Renal cortex interstitium (tissue), 15 donors: ENCODE results near the gene ISLR2. TPM values are rescaled to one million over a fixed set of nuclear protein-coding genes. Genes with fewer than 3 reads are reported as not detected.
A peak's percentile ranks its signal among the peaks of the same experiment; 100 is the strongest.
"Not testable (repeated sequence)": the region's sequence is repeated elsewhere in the genome, so short reads cannot be mapped to it uniquely, and the experiment has no call there.

Experiments used
- DNase-seq, 11 donors: peaks; one replicate each; pipeline ENCODE4 v3.0.0-alpha.2; 2013; ENCODE audit warnings: low read depth in 9 of 11, low spot score in 4 of 11; ENCODE audit errors: extremely low read depth in 1 of 11
- long read RNA-seq, 16 experiments: transcript quantifications; one replicate each; lab custom pipeline, GENCODE V29; 2026
- polyA plus RNA-seq, 3 donors: library from polyadenylated mRNA; unstranded; fragments of 120-200 nt; gene quantifications; one replicate each; pipeline ENCODE4 v1.2.1, GENCODE V29; 2013; ENCODE audit not compliant: insufficient read length in 3 of 3

The ISLR2 gene
- polyA plus RNA-seq: 1 to 10 TPM in 1 of 3 donors, under 1 TPM in 2; 0.68 to 1.4 (median 0.82) TPM
- long read RNA-seq, donor 1: 0 reads
- long read RNA-seq, donor 2: 0 reads
- long read RNA-seq, donor 3: 0 reads
- long read RNA-seq, donor 4: 0 reads
- long read RNA-seq, donor 5: 0 reads
- long read RNA-seq, donor 6: 0 reads
- long read RNA-seq, donor 7: 0 reads
- long read RNA-seq, donor 8: 0 reads
- long read RNA-seq, donor 9: 0 reads
- long read RNA-seq, donor 10: 0 reads
- long read RNA-seq, donor 11: 0 reads
- long read RNA-seq, donor 12: 0 reads
- long read RNA-seq, donor 13: 0 reads
- long read RNA-seq, donor 14: 0 reads
- long read RNA-seq, donor 15, partial matches to known transcripts: 0 of 1 reads
- long read RNA-seq, donor 15, other reads (novel, unspliced or antisense): 0 of 1 reads
- long read RNA-seq, donor 16: 0 reads

GRCh38 chr15:74130155-74130848 lies at the start of gene ISLR2:
Gene ISLR2 (plus strand): TSS chr15:74130586. CDS start chr15:74132755, 2,169 bp downstream.
- no peak for DNase-seq

DNA sequence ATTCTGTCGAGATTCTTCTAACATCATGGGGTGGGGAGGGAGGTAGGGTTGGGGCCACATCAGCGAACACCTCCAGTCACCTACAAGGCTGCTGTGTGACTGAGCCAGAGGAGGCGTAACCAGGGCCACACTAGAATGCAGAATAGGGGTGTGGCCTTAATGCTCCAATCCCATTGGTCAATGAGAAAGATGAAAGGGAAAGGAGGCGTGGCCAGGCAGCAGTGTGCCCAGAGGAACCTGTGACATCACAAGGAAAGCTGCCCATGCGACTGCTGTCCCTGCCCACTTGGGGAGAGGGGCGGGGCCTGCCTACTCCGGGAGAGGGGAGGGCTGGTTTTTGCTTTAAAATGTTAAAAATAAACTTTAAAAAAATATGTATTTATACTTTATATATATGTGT lies 47.9 kb upstream of the ISLR2 start, which contains the start of gene GOLGA6A:
Gene GOLGA6A, minus strand, starts transcription at position 101 of the 400 bp plus-strand sequence. Its CDS starts 41 bp downstream, at position 60.
- not testable (repeated sequence) for DNase-seq

DNA sequence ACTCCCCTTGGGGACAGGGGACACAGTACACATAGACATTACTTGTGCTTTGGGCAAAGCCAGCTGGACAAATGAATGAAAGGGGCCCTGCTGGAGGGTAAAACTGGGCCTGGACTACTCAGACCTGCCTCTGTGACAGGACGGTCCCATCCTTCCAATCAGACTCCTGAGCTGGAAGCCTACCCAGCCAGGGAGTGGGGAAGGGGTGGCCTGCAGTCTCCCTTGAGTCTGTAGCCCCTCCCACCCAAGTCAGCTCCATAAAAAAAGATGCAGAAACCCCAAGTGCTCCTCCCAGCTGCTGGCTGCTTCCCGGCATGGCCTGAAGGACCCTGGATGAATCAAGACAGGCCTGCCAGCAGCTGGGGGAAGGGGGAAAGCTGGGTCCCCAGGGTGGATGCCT lies 35.8 kb upstream of the ISLR2 start:
- DNase-seq: not testable (repeated sequence)

DNA sequence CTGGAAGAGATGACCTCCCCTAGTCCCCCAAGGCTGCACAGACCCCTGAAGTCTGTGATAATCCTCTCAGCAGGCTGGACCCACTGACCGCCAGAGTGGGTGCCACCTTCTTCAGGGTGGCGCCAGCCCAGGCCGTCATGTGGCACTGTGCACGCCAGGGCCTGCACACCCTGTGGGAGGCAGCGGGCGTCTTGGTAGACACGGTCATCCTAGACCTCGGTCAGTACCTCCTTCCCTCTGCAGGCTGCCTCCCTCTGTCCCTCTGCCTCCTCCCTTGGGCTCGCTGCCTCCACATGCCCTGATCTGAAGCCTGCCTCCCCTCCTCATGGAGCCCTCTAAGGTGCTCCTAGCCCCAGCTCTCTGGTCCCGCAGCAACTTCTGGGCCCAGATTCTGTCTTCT lies 34.8 kb upstream of the ISLR2 start:
- not testable (repeated sequence) for DNase-seq

DNA sequence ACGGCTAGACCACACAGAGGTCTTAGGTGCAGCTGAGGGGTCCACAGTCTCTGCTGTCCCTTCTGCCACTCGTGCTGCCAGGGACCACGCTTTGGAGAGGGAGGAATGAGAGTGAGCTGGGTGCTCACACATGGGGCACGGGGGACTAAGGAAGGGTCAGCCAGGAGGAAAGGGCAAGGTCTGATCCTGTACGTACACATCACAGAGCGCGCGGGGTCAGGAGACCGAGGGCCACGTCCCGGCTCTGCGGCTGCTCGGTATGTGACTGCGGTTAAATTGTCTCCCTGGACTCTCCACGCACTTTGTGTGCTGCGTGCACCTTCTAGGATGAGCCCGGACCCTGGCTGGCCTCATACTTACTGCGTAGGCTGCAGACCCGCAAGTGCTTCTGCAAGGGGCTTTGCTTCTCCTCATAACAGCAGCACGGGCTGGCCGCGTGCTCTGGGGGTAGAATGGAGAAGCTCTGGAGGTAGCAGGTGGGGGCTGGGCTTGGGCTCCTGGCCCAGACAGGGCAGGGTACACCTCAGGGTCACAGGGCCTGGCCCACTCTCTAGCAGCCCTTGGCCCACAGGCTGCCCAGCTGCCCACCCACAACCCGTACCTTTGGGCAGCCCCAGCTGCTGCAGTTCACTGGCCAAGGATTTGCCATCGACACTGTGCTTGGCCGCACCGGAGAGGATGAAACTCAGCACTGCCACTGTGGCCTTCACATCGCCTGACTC lies 33.5 kb upstream of the ISLR2 start:
- not testable (repeated sequence) for DNase-seq

GRCh38 chr15:74099963-74100733 lies 30.2 kb upstream of the ISLR2 start:
- peak; percentile 59 to 91 (median 74) for DNase-seq

- no peak for DNase-seq
Measured at GRCh38 chr15:74108111-74108510, 22.3 kb upstream of the ISLR2 start.

DNA sequence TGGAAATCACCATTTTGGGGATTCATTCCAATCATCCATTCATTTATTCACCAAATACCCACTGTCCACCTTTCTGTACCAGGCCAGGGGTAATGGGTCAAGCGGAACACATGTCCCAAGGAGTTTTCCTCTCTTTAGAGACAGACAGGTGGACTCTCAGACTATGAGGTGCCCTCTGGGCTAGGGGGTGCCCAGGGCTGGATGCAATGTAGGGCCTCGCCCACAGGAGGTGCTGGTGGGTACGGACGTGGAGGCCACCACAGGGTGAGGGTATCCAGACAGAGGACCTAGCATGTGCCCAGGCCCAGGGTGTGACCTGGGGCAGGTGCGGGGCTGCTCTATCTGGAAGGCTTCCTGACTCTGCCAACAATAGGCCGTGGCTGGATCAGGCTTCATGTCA lies 21.8 kb upstream of the ISLR2 start:
- not testable (repeated sequence) for DNase-seq

GRCh38 chr15:74109713-74110112 lies 20.7 kb upstream of the ISLR2 start:
- no peak for DNase-seq

DNA sequence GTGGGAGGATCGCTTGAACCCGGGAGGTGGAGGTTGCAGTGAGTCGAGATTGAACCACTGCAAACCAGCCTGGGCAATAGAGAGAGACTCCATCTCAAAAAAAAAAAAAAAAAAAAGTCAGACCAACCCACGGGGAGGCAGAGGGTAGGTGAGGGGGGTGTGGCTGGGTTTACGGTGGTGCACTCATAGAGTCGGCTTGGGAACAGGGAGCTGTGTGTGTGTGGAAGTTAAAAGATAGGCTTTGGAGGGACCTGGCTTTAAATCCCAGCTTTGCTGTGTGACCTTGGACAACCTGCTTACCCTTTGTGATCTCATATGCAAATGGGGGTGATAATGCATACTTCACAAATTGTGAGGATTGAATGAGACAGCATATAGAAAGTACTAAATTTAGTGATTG lies 10.0 kb upstream of the ISLR2 start:
- DNase-seq: no peak

DNA sequence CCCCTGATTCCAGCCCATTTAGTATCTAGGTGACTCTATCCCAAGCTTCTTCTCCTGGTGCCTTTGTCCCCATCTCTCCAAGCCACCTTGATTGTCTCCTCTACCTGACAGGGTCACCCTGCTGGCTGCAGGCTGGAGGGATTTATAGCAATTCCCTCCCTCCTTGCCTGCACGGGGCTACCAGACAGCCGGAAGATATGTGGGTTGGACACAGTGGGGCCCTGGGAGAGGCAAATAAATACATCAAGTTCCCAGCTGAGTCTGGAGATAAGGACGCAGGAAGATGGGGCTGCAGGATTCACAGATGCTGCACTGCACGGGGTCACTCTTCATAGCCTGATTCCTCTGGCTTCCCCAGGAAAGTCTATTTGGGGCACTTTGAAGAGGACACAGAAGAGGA lies 9.3 kb upstream of the ISLR2 start:
- DNase-seq: no peak

DNA sequence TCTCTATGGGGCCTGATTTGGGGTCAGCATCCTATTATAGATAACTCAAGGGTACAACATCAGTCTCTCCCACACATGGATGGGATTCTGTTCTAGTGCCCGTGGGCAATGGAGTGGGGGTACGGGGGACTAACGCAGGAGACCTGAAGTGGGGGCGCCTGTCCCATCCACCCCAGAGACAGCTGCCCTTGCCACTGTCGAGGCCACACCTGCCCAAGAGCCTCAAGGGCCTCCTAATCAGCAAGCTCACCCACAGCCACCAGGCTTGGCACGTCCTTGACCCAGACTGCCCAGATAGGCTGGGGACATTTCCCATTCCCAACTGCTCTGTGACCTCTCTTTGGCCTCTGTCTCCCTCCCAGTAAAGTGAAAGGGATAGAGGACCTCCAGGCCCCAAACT lies 8.5 kb upstream of the ISLR2 start:
- no peak for DNase-seq

DNA sequence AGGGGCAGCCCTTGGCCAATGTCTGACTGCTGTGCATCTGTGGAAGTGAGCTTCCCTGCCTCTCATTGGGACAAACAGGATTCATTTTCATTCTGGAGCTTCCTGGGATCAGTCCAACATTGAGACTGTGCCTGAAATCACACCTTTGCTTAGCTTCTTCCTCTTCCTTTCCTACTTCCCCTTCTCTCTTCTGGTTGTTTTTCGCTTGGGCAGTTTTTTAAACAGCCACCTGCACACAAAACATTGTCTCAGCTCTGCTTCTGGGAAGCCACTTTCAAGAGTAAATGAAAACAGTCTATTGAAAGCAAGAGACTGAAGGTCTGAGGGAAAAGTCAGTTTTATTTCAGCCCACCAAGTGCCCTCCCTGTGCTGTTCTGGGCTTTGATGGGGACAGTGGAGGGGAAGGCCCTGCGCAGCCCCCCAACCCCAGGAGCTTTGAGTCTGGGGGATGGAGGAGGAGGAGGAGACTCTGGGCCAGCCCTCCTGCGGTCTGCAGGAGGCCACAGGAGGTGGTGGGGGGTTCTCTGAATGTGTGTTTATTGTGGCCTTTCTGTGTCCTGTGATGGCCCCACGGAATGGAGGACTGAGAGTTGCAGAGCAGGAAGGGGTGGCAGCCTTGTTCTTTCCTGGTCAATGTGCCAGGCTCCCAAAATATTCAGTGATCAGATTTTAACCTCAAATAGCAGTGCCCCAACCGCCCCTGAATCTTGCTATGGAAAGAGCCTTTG lies 7.8 kb upstream of the ISLR2 start:
- no peak for DNase-seq

- no peak for DNase-seq
Measured at GRCh38 chr15:74123131-74123429, 7.3 kb upstream of the ISLR2 start.

DNA sequence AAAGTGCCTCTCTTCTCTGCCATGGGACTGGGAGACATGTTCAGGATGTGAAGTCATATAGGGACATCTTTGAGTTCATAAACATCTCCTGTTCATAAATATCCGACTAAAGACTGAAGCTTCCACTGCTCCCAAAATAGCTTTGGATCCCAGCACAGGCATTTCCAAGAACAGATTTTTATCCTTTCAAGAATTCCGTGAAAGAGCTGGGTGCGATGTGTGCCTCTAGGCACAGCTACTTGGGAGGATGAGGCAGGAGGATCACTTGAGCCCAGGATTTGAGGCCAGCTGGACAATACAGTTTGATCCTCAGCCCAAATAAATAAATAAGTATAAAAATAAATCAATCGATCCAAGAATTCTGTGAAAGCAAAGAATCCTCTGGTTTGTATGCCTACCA lies 6.7 kb upstream of the ISLR2 start:
- no peak for DNase-seq

- DNase-seq: no peak
Measured at GRCh38 chr15:74124196-74124595, 6.2 kb upstream of the ISLR2 start.

DNA sequence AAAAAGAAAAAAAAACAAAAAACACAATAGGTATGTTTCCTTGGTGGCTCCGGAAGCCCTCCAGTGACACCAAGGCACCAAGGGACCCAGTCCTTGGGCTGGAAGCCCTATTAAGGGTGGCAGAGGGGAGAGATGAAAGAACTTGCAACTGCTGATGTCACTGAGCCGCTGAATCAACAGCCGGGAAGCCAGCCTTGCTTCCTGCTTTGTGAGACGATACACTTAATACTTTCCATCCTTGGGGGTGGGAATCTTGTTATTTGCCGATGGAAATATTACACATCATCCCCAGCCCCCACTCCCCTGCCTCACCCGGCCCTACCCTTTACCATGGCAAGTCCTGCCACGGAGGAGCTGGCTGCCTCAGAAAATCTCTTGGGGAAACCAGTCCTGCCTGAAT lies 5.6 kb upstream of the ISLR2 start:
- DNase-seq: no peak

- peak in 10 of 11 donors; percentile 71 to 88 (median 82) for DNase-seq
Measured at GRCh38 chr15:74127255-74127953, 3.0 kb upstream of the ISLR2 start.
